ENCODE results near the gene ICAM4.

GRCh38 chr19:10271543-10272086 is 15.1 kb upstream of the ICAM4 start:
- no peak for TF ChIP-seq ZNF565 (CRISPR knock-in tag; conservative IDR thresholded peaks at IDR 0.05; ENCODE audit: low read depth)
- no peak for TF ChIP-seq ZC3H10 (CRISPR knock-in tag; IDR thresholded peaks at IDR 0.05)
- no peak for TF ChIP-seq PATZ1 (CRISPR knock-in tag; IDR thresholded peaks at IDR 0.05; ENCODE audit: borderline replicate concordance)
- TF ChIP-seq CREB5 (CRISPR knock-in tag; IDR thresholded peaks at IDR 0.05; ENCODE audit: low read depth) = no peak
- TF ChIP-seq GLIS3 (CRISPR knock-in tag; IDR thresholded peaks at IDR 0.05) = no peak
- TF ChIP-seq BACH2 (CRISPR knock-in tag; IDR thresholded peaks at IDR 0.05; ENCODE audit: borderline replicate concordance) = no peak
- no peak for TF ChIP-seq ESRRG (CRISPR knock-in tag; IDR thresholded peaks at IDR 0.05)
- no peak for TF ChIP-seq ISL1 (CRISPR knock-in tag; IDR thresholded peaks at IDR 0.05)
- TF ChIP-seq ZNF8 (CRISPR knock-in tag; IDR thresholded peaks at IDR 0.05) = no peak
- no peak for TF ChIP-seq TSHZ2 (CRISPR knock-in tag; IDR thresholded peaks at IDR 0.05)
- TF ChIP-seq ARNTL (CRISPR knock-in tag; IDR thresholded peaks at IDR 0.05; ENCODE audit: borderline replicate concordance, low read depth) = no peak
- TF ChIP-seq RARB (CRISPR knock-in tag; IDR thresholded peaks at IDR 0.05) = no peak
